Measurements from ENCODE around the gene PDE7B.

GRCh38 chr6:136147342-136147741, 295.8 kb downstream of the PDE7B start:
- TF ChIP-seq, protein P1, sequence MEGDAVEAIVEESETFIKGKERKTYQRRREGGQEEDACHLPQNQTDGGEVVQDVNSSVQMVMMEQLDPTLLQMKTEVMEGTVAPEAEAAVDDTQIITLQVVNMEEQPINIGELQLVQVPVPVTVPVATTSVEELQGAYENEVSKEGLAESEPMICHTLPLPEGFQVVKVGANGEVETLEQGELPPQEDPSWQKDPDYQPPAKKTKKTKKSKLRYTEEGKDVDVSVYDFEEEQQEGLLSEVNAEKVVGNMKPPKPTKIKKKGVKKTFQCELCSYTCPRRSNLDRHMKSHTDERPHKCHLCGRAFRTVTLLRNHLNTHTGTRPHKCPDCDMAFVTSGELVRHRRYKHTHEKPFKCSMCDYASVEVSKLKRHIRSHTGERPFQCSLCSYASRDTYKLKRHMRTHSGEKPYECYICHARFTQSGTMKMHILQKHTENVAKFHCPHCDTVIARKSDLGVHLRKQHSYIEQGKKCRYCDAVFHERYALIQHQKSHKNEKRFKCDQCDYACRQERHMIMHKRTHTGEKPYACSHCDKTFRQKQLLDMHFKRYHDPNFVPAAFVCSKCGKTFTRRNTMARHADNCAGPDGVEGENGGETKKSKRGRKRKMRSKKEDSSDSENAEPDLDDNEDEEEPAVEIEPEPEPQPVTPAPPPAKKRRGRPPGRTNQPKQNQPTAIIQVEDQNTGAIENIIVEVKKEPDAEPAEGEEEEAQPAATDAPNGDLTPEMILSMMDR (IDR thresholded peaks at IDR 0.05) = no peak
- TF ChIP-seq POLR2A (IDR thresholded peaks at IDR 0.05) (no peak), EP300 (IDR thresholded peaks at IDR 0.05) (no peak)

Data from tibial nerve (tissue), 4 donors.